ENCODE measurements around the gene ZNF407.

ZNF407 gene

GRCh38 chr18:74793746-74794145, 196.1 kb downstream of the ZNF407 start:
- no peak for DNase-seq

- DNase-seq = no peak
These were observed 198.1 kb downstream of the ZNF407 start for GRCh38 chr18:74795751-74796150.

- no peak for DNase-seq
These were observed 198.5 kb downstream of the ZNF407 start for GRCh38 chr18:74796211-74796610.

GRCh38 chr18:74796841-74797576, 199.3 kb downstream of the ZNF407 start:
- DNase-seq = no peak

- no peak for DNase-seq
These were observed 200.0 kb downstream of the ZNF407 start for GRCh38 chr18:74797577-74798151.

- no peak for DNase-seq
These were observed 201.9 kb downstream of the ZNF407 start for GRCh38 chr18:74799542-74799941.

- DNase-seq = no peak
These were observed 202.4 kb downstream of the ZNF407 start for GRCh38 chr18:74800098-74800497.

- DNase-seq = no peak
These were observed 205.4 kb downstream of the ZNF407 start for GRCh38 chr18:74803117-74803516.

- no peak for DNase-seq
These were observed 206.1 kb downstream of the ZNF407 start for GRCh38 chr18:74803769-74804168.

GRCh38 chr18:74804677-74805076, 207.0 kb downstream of the ZNF407 start:
- DNase-seq = no peak

- DNase-seq = no peak
These were observed 208.4 kb downstream of the ZNF407 start for GRCh38 chr18:74806073-74806472.

GRCh38 chr18:74806700-74807416, 209.2 kb downstream of the ZNF407 start:
- no peak for DNase-seq

- no peak for DNase-seq
These were observed 219.9 kb downstream of the ZNF407 start for GRCh38 chr18:74817576-74817975.

- DNase-seq = no peak
These were observed 221.0 kb downstream of the ZNF407 start for GRCh38 chr18:74818516-74819175.

- DNase-seq = no peak
These were observed 221.9 kb downstream of the ZNF407 start for GRCh38 chr18:74819433-74820059.

- DNase-seq = no peak
These were observed 222.6 kb downstream of the ZNF407 start for GRCh38 chr18:74820160-74820780.

- DNase-seq = no peak
These were observed 227.8 kb downstream of the ZNF407 start for GRCh38 chr18:74825460-74825859.

- DNase-seq = no peak
These were observed 228.9 kb downstream of the ZNF407 start for GRCh38 chr18:74826572-74826971.

- DNase-seq = no peak
These were observed 230.5 kb downstream of the ZNF407 start for GRCh38 chr18:74828200-74828599.

GRCh38 chr18:74831571-74832250, 234.0 kb downstream of the ZNF407 start:
- no peak for DNase-seq

- no peak for DNase-seq
These were observed 234.7 kb downstream of the ZNF407 start for GRCh38 chr18:74832381-74832780.

GRCh38 chr18:74832999-74833398, 235.3 kb downstream of the ZNF407 start:
- DNase-seq = no peak

All from CD4-positive, alpha-beta T cell treated with Interleukin-6 for 4 hours (primary cell).